22Rv1 (cell line): ENCODE data around the gene SIK2.

Experiments
- ZFX ChIP-seq: fragments of 450-650 bp; IDR thresholded peaks from 2 replicates; pipeline ENCODE4 v1.6.1; 2017; ENCODE audit warnings: antibody characterized with exemption, borderline replicate concordance
- TF ChIP-seq, protein P1 (sequence below): fragments of 450-650 bp; IDR thresholded peaks from 2 replicates; pipeline ENCODE4 v1.5.1; 2017; ENCODE audit warnings: mild to moderate bottlenecking

GRCh38 chr11:111582881-111583280 lies 19.4 kb upstream of the SIK2 start:
- TF ChIP-seq, protein P1, sequence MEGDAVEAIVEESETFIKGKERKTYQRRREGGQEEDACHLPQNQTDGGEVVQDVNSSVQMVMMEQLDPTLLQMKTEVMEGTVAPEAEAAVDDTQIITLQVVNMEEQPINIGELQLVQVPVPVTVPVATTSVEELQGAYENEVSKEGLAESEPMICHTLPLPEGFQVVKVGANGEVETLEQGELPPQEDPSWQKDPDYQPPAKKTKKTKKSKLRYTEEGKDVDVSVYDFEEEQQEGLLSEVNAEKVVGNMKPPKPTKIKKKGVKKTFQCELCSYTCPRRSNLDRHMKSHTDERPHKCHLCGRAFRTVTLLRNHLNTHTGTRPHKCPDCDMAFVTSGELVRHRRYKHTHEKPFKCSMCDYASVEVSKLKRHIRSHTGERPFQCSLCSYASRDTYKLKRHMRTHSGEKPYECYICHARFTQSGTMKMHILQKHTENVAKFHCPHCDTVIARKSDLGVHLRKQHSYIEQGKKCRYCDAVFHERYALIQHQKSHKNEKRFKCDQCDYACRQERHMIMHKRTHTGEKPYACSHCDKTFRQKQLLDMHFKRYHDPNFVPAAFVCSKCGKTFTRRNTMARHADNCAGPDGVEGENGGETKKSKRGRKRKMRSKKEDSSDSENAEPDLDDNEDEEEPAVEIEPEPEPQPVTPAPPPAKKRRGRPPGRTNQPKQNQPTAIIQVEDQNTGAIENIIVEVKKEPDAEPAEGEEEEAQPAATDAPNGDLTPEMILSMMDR = no peak
- TF ChIP-seq ZFX = no peak
